ENCODE measurements around the gene HOXA11. TPM values are rescaled to one million over a fixed set of nuclear protein-coding genes. Genes with fewer than 3 reads are reported as not detected.

HOXA11 gene
- total and polyA plus RNA-seq, 2 of the 4 experiments (the other 2 are of a cell fraction), result 0.05 TPM; not detected in 1

DNA sequence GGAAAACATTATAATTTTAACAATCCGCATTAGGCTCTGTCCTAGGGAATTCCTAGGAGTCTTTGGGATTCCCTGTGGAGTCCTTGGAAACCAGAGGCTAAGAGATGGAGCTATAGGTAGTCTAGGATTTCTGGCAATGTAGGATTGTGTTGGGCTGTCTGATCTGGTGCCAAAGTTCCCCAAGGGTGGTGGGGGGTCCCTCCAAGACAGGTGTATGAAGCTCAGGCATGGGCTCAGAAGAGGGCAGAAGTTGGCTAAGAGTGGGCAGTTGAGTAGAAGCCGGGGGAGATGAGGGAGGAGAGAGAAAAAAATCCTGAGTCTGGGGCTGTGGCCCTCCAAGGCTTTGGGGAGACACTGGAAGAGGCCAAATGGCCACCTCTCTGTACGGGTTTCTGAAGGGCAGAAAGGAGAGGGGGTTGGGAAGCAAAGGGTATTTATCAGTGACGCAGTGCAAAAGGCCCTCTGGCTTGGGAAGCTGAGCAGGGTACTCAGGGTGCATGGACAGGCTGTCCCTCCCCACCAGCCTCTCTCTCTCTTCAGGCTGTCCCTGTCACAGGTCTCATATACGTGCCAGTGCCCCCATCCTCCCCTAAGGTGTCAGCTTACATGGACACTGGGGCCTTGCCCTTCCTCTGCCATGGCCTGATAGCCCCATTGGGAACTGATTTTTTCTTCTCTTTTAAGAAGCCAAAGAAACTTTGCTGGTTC, 38.4 kb downstream of the HOXA11 start:
- no peak for DNase-seq
- BruUV-seq (replicated peaks), result no TSS peak
- intact Hi-C loops (cut with micrococcal nuclease), result loop anchor here (5.0 kb wide), 1 partner anchor 1054 kb away; no protein-coding TSS in a partner anchor
- no peak for TF ChIP-seq RCOR1 (IDR thresholded peaks at IDR 0.05; ENCODE audit: insufficient replicate concordance, low read length)
- TF ChIP-seq BHLHE40 (IDR thresholded peaks at IDR 0.05; ENCODE audit: low read depth, low read length), result no peak
- no peak for TF ChIP-seq CHD1 (IDR thresholded peaks at IDR 0.05; ENCODE audit: low read depth, low read length)
- TF ChIP-seq, protein P1, sequence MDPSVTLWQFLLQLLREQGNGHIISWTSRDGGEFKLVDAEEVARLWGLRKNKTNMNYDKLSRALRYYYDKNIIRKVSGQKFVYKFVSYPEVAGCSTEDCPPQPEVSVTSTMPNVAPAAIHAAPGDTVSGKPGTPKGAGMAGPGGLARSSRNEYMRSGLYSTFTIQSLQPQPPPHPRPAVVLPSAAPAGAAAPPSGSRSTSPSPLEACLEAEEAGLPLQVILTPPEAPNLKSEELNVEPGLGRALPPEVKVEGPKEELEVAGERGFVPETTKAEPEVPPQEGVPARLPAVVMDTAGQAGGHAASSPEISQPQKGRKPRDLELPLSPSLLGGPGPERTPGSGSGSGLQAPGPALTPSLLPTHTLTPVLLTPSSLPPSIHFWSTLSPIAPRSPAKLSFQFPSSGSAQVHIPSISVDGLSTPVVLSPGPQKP (IDR thresholded peaks at IDR 0.05; ENCODE audit: borderline replicate concordance, low read depth, low read length), result no peak
- no peak for TF ChIP-seq POLR2A (IDR thresholded peaks at IDR 0.05; ENCODE audit: low read depth, low read length)
- TF ChIP-seq MAZ (IDR thresholded peaks at IDR 0.05; ENCODE audit: borderline replicate concordance, low read depth, low read length), result no peak
- no peak for TF ChIP-seq RFX5 (IDR thresholded peaks at IDR 0.05; ENCODE audit: low read depth, low read length)
- TF ChIP-seq FOS (IDR thresholded peaks at IDR 0.05; ENCODE audit: low read depth, low read length), result no peak
- TF ChIP-seq, protein P2, sequence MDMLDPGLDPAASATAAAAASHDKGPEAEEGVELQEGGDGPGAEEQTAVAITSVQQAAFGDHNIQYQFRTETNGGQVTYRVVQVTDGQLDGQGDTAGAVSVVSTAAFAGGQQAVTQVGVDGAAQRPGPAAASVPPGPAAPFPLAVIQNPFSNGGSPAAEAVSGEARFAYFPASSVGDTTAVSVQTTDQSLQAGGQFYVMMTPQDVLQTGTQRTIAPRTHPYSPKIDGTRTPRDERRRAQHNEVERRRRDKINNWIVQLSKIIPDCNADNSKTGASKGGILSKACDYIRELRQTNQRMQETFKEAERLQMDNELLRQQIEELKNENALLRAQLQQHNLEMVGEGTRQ (IDR thresholded peaks at IDR 0.05; ENCODE audit: low read depth, low read length), result no peak
- TF ChIP-seq NFE2L2 (IDR thresholded peaks at IDR 0.05; ENCODE audit: low read depth, low read length), result no peak
- no peak for TF ChIP-seq MXI1 (IDR thresholded peaks at IDR 0.05; ENCODE audit: borderline replicate concordance, low read depth, low read length)
- TF ChIP-seq RAD21 (IDR thresholded peaks at IDR 0.05; ENCODE audit: low read length), result no peak
- TF ChIP-seq MAFK (IDR thresholded peaks at IDR 0.05; ENCODE audit: low read depth, low read length), result no peak
- no peak for TF ChIP-seq CEBPB (IDR thresholded peaks at IDR 0.05; ENCODE audit: low read depth, low read length)

More for the DNA sequence above, 38.4 kb downstream of the HOXA11 start:
- no peak for ATAC-seq (ENCODE audit: low read depth)
- Histone ChIP-seq H3K4me2 (ENCODE audit: low read depth, low read length) (peak overlapping the region; percentile 84), H4K8ac (ENCODE audit: low read depth in 2 of 2, low read length in 2 of 2) (peak overlapping the region; percentile 70 to 84), H3K4me3 (ENCODE audit: insufficient read depth, low read depth, low read length) (no peak overlapping the region; the same call in 1 of the 2 replicates), H3K4ac (ENCODE audit: low read depth, low read length) (peak overlapping the region; percentile 84), H2BK15ac (ENCODE audit: low read depth, low read length) (peak overlapping the region; percentile 23; the same call in 2 of the 3 replicates), H2BK120ac (ENCODE audit: low read depth, low read length) (peak overlapping the region; percentile 23), H3K4me1 (ENCODE audit: control insufficient read depth, insufficient read depth, low read length) (peaks cover 13% of the 10 kb centered on the region), H2BK20ac (ENCODE audit: low read depth, low read length) (no peak overlapping the region), H3K23ac (ENCODE audit: low read depth, low read length) (peak overlapping the region; percentile 47; the same call in 1 of the 2 replicates), H3K27ac (ENCODE audit: insufficient read depth, low read length) (peak overlapping the region; percentile 89), H3K9me1 (ENCODE audit: insufficient read depth, low read length) (no peaks in the 10 kb centered on the region), H3K9ac (ENCODE audit: low read depth, low read length) (peak overlapping the region; percentile 75), H4K5ac (ENCODE audit: low read depth, low read length) (peak overlapping the region; percentile 78), H4K20me1 (ENCODE audit: insufficient read depth, low read length) (no peaks in the 10 kb centered on the region), H3K9me3 (ENCODE audit: control insufficient read depth, insufficient read depth, low read length) (no peaks in the 10 kb centered on the region), H3K79me1 (ENCODE audit: low read depth in 1 of 2, low read length in 2 of 2) (peaks cover 9 to 27% of the 10 kb centered on the region in 2 experiments; a peak in 3 of 4 replicates), H3K18ac (ENCODE audit: low read depth, low read length) (peak overlapping the region; percentile 55; the same call in 1 of the 2 replicates), H4K91ac (ENCODE audit: insufficient read depth, low read depth, low read length) (peak overlapping the region; percentile 84), H3K36me3 (ENCODE audit: control insufficient read depth, insufficient read depth, low read length) (peaks cover 2% of the 10 kb centered on the region), H2AFZ (replicated peaks; ENCODE audit: low read length, poor library complexity) (peak overlapping the region; percentile 90), H3K27me3 (ENCODE audit: control insufficient read depth, insufficient read depth, low read length) (no peaks in the 10 kb centered on the region), H3K56ac (ENCODE audit: extremely low read depth, insufficient read depth, low read length) (no peak overlapping the region), H2AK9ac (replicated peaks; ENCODE audit: low read depth, low read length, poor library complexity) (peak overlapping the region; percentile 2), H2BK5ac (ENCODE audit: low read depth, low read length, poor library complexity, severe bottlenecking) (peak overlapping the region; percentile 57), H2AK5ac (ENCODE audit: low read depth, low read length) (peak overlapping the region; percentile 79), H3K14ac (replicated peaks; ENCODE audit: low read depth, low read length) (peak overlapping the region; percentile 12; the same call in 1 of the 2 replicates)
- in situ Hi-C loops (cut with MboI; ENCODE audit: low sequenced_read_pairs), result loop anchor here (10.0 kb wide), 1 partner anchor 952 kb away; no protein-coding TSS in a partner anchor
- dilution Hi-C loops (cut with HindIII; ENCODE audit: low sequenced_read_pairs, unreplicated experiment), result no loop called here
- ChIA-PET POLR2A (ENCODE audit: unreplicated experiment) (no interaction called here), CTCF (interaction anchor here (1.0 kb wide), 1 partner anchor 14 kb away, joined by 4 read pairs; no protein-coding TSS in a partner anchor)
- 17% methylated on average over 2 of the region's 5 CpGs; no CpG with 5 or more reads in 1 of the 2 experiments for WGBS, 2 experiments (ENCODE audit: extremely low coverage in 2 of 2, insufficient read length in 1 of 2)

Data from IMR-90 (cell line).